HG02678 (cell line): Measurements from ENCODE around the gene VAPB.
"Not testable (repeated sequence)": the region's sequence is repeated elsewhere in the genome, so short reads cannot be mapped to it uniquely, and the experiment has no call there.

ENCODE experiments used
- ATAC-seq: cut with Tn5 transposase; IDR thresholded peaks from one replicate; pipeline ENCODE4 v1.9.1; 2021; ENCODE audit warnings: mild to moderate bottlenecking, moderate library complexity; ENCODE audit not compliant: unreplicated experiment

The VAPB gene

DNA sequence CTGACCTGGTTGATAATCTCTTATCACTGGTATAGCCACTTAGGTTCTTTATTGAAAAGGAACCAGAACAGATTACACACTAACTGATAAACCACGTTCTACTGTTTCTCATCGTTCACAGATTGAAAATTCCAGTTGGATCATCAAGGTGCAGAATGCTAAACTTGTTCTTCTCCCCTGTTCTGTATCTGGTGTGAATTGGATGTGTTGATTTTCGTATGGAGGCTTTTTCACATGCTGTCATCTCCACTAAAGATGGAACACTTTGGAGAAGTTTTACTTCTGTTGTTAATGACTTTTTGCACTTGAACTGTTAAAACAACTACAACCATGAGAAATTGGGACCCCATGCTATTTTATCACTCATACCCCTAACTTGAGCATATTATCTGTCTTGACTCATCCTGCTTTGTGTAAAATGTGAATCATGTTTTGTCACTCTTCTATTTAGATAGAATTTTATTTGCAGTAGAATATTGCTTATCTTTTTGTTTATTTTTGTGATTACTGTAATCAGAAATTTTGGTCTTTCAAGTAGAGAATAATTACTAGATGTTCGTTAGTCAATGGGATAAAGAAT is 17.5 kb downstream of the VAPB start:
- no peak for ATAC-seq

DNA sequence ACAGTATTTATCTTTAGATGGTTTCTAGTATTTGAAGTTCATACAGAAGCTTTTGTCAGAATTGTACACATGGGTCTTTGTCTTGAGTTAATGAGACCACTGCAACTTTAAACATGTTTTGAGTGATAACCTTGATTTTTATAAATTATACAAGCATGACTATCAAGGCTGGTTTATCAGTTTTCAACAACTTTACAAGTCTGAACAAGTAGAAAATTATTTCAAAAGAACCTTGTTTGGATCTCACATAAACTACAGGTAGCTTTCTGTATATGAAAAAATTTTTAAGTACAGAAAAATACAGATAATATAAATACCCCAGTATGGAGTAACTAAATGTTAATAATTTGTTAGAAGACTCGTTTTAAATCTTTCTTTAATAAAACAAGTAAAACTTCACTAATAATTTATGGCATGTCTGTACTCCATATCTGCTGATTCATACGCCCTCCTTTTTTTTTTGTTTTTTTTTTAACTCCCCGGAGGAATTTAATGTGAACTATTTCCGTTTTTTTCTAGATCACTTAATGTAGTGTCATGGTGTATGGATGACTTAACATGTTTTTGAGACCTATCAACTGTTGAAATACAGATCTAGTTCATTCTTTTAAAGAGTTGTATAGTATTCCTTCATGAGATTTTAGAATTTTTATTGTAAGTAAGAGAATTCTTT is 18.3 kb downstream of the VAPB start:
- ATAC-seq, result no peak

DNA sequence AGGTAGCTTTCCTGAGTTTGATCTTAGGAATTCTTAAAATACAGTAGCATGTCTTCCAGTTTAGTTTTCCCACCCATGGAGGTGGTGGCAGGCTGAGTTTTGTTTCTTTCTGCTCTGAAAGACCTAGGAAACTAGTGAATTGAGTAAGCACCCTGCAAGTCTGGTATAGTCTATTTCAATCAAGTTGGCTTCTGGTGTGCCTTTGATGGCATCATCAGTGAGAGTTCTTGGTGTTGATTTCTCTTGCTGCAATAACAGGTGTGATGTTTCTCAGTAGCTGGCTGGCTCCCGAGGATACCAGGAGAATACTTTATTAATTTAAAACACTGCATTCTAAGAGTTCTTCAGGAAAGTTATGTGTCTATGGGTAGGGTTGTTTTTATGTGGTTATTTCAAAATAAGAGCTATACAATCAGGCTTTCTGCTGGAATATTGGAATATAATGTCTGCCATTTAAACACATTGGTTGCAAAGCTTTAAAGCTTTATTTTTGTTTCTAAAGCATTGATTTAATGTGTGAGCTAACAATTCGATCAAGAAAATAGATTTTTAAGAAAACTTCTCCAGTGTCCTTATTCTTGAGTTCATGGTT is 19.0 kb downstream of the VAPB start:
- no peak for ATAC-seq

DNA sequence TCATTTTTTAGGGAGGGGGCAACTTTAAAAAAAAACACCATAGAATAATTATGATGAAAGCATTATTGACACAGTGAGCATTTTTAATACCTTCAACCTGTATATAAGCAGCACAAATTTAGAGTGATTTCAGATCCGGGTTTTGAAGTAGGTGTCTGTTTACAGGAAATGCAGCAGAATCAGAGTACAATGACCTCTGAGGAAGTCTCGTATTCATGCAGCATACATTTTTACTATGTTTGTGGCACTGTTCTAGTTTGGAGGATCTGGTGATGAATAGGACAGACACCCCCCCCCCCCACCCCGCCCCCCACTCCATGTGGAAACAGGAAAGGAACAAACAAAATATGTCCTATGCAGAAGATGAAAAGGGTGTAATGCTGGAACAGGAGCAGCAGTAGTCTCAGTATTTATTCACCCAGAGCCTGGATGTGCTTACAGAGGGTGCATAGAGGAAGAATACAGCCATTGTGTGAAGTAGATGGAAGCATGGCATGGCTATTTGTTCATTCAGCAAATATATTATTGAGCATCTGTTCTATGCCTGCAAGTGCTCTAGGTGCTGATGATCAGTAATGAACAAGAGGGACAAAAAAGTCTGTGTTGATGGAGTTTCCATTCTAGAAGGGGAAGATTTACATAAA is 19.7 kb downstream of the VAPB start:
- ATAC-seq, result no peak

DNA sequence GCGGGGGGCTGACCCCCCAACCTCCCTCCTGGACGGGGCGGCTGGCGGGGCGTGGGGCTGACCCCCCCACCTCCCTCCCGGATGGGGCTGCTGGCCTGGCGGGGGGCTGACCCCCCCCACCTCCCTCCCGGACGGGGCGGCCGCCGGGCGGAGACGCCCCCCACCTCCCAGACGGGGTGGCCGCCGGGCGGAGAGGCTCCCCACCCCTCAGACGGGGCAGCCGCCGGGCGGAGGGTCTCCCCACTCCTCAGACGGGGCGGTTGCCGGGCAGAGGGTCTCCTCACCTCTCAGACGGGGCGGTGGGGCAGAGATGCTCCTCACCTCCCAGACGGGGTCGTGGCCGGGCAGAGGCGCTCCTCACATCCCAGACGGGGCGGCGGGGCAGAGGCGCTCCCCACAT is 25.2 kb downstream of the VAPB start:
- not testable (repeated sequence) for ATAC-seq

DNA sequence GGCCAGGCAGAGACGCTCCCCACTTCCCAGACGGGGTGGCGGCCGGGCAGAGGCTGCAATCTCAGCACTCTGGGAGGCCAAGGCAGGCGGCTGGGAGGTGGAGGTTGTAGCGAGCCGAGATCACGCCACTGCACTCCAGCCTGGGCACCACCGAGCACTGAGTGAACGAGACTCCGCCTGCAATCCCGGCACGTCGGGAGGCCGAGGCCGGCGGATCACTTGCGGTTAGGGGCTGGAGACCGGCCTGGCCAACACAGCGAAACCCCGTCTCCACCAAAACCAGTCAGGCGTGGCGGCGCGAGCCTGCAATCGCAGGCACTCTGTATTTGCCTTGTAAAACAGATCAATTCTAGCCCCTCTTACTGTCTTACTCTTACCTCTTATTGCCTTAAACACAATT is 25.8 kb downstream of the VAPB start:
- not testable (repeated sequence) for ATAC-seq

DNA sequence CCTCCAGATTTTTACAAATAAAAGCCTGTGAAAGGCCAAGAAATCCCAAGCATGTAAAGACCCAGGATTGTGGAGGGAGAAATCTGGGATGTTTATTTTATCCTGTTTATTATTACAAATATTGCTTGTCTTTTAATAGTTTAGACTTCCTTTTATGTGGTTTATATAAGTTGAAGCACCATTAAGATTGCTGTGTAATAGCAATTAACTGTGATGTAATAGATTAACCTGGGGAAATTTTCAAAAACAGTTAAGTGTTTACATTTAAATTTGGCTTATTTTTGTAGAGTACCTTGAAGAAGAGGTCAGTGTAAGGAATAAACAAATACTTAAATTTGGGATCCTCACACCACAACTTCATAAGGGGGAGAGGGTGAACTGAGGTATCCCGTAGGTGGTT is 27.0 kb downstream of the VAPB start:
- no peak for ATAC-seq

DNA sequence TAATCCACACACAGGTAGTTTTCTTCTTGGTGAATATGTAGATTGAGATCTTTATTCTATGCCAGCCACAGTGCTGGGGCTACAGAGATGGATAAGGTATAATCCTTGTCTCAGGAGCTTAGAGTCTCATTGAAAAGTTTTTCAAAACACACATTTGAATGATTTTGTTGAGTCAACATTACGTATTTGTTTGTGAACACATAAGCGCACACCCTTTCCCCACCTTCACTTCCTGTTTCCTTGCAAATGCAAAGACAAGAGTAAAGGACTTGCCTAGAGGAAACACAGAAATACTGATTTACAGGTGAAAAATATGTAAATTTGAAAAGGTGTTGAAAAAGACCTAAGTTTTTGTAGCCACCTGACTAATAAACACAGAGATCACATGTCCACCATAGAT is 27.8 kb downstream of the VAPB start:
- ATAC-seq, result no peak

DNA sequence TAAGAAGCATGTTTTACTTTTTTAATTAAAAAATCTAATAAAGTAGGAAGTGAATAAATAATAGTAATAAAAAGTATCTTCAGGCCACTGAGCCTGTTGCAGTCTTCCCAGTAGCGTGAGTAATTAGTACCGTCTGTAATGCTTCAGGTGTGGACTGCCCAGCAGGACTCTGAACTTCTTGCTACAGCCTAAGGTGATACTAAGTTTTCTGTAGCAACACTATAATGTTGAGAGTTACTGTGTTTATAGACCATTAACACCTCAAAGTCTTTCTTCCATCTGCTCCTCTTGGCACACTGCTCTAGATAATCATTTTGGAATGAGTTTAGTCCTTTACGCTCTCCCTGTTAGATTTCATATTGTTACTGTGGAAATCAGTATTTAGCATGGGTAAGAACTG is 28.4 kb downstream of the VAPB start:
- ATAC-seq, result no peak

DNA sequence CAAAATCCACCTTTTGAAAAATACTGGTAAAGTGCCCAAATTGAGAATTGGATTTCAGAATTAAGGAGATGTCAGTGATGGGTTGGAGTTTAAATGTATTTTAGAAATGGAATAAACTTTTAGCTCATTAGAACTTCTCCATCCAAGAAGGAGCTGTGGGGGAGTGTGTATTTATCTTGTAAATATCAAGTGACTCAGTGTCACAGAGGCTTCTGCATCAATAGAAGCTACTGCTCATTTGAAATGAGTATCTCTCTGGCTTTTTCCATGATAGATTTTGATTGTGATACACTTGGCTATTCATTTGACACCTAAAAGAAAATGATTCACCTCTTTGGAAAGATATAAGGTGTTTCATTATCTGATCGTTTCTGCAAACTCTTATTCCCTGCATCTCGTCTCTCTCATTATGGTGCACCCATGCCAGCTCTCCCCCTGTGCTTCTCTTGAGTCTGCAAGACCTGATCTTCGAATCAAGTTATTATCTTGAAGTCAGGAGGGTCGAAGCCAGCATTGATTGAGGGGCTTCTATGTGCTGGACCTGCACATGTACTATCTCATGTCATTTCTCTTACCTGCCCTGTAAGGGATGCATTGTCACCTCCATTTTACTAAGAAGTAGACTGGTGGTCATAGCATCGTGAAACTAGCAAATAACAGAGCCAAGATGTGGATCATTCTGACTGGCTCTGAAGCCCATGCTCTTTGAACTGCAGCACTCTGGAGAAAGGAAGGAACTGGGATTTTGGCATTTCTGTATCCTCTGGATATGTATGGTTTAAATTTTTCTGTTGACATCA is 30.1 kb downstream of the VAPB start:
- ATAC-seq, result no peak

DNA sequence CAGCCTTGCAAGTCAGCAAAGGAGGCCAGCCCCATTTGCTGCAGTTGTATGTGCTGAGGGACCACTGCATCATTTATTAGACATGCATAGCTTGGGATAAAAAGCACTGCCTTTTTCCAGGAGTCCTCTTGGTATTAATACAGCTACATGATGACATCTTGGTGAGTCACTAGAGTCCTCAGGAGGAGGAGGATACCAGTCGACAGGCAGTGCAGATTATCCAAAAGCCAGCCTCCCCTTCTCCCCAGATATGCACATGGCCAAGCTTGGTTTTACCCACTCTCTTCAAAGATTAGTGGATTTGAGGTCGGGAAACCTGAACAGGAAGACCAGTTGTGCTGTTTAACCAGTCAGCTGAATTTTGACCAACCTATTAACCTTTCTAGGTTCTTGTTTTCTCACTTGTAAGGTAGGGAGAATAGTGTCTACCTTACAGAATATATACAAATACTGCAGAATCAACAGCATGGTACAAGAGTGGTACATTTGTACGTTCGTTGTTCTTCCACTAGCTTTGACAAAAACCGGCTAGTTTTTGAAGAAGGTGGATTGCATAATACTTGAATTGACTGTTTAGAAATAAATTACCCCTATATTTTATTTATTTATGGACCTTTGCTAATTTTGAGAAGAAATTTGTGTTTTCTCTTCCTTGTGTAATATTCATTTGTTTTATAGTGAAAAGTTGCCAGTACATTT is 31.9 kb downstream of the VAPB start:
- ATAC-seq, result no peak

DNA sequence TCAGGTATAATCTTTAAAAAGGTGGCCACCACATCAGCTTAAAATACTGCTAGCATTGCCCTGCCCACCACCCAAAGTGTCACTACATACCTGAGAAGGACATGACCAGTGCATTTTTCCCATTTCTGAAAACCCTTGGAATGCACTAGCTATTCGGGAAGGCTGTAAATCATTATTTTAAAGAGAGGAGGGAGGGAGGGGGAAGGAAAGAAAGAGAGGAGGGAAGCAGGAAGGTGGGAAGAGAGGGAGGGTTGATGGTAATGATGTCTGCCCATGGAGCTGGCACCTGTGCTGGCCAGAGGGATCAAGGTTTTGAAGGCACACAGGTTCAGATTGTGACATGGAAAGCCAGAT is 32.4 kb downstream of the VAPB start:
- ATAC-seq, result no peak

DNA sequence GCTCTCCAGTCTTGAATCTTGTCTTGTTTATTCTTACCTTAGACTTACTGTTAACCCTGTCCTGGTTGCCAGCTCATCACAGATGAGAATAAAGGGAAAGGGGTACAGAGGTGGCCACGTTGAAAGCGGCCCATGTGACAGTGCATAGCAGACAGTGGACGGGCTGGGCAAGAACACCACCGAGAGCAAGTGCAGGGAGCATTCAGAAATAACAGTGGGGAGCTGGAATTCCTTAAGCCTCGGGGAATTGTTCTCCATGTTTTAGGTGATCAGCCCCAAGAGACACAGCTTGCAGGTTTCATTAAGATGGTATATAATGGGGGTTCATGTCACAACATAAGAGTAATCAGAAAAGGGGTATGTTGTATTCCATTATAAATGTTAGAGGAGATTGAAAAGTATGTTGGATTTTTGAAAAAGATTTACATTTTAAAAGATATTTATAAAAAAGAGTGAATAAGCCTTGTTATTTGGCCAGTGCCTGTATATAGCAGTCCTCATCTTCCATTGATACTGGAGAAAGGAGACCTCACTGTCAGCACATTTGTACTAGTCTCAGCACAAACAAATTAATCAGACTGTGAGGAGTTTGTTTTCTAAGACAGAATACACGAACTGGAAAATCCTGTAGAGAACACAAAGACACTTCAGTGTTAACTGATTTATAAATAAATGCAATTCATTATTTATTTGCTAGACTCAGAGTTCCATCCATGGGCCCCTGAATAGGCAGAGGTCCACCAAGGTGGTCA is 35.4 kb downstream of the VAPB start:
- ATAC-seq, result no peak

DNA sequence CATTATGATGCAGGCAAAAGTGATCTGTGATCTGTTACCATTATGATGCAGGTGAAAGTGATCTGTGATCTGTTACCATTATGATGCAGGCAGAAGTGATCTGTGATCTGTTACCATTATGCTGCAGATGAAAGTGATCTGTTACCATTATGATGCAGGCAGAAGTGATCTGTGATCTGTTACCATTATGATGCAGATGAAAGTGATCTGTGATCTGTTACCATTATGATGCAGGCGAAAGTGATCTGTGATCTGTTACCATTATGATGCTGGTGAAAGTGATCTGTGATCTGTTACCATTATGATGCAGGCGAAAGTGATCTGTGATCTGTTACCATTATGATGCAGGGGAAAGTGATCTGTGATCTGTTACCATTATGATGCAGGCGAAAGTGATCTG is 38.5 kb downstream of the VAPB start:
- ATAC-seq, result not testable (repeated sequence)

DNA sequence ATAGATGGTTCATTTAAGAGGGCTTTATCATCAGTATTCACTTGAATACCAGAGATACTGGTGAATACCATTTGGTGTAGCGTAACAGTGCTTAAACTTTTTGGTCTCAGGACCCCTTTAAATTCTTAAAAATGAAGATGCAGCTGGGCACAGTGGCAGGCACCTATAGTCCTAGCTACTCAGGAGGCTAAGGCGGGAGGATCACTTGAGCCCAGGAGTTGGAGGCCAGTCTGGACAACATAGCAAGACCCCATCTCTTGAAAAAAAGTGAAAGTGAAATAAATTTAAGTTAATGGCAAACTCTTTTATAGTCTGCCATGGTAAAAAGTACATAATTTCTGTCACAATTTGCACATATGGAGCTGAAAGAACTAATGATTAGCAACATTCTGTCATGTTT is 39.3 kb downstream of the VAPB start:
- no peak for ATAC-seq

DNA sequence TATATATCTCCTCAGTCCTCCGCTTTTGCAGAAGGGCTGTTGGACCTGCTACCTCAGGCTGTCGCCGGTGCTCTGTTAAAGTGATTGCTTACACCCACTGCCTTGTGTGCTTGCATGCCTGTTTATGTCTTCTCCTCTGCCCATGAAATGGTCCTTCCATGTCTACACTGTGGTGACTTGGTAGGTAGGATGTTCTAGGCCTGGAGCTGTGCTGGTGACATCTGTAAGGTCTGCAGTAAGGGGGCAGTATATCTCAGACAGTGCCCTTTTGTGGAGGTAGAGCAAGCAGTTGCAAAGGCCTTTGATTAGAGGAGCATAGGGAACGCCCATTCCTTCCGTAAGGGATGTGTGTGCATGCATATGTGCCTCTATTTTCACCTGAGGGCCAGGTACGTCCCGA is 40.3 kb downstream of the VAPB start:
- no peak for ATAC-seq

DNA sequence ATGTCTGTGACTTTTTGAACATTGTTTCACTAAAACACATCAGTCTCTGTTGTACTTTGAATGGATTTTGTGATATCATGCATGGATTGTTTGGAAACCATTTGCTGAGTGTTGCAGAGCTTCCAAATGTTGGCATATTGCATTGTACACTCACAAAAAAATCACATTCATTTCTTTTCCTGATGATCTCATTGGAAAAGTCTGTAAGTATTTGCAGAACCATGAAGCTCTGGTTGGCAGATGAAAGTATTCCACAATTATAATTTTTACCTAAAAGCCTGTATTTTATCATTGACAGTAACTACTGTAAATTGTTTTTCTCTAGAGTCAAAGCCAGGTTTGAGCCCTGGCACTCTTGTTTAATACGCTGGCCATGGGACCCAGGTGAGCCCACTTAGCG is 42.1 kb downstream of the VAPB start:
- no peak for ATAC-seq

DNA sequence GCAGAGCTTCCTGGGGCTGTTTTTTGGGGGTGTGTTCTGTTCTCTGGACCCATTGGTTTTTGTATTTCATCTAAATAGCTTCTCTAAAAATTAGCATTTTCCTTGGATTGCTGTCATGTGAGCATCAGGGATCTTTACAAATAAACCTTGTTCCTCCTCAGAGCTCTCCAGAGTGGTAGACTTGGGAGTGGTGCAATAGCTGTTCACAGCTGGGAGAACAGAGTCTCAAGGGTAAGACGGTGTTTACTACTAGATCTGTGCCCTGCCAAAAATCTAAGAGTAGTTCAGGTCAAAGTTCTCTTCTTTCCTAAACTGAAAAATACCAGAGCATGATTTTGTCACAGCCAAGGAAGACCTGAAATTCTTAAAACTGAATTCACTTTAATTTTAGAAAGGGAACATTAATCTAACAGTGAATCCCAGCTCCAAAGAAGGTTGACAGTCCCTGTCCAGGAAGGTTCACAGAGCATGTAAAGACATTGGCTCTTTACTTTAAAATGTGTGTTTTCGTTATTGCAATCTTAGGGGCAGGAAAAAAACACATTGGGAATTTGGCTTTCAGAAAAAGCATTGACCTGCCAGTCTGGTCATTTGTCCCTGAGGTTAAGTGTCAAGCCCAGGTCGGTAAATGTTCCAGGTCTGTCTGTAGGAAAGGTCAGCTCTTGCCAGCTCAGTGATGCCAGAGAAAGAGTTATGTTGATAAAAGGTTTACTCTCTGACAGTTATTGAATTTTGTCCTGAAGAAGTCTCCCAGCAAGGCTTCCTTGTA is 43.3 kb downstream of the VAPB start:
- ATAC-seq, result no peak

DNA sequence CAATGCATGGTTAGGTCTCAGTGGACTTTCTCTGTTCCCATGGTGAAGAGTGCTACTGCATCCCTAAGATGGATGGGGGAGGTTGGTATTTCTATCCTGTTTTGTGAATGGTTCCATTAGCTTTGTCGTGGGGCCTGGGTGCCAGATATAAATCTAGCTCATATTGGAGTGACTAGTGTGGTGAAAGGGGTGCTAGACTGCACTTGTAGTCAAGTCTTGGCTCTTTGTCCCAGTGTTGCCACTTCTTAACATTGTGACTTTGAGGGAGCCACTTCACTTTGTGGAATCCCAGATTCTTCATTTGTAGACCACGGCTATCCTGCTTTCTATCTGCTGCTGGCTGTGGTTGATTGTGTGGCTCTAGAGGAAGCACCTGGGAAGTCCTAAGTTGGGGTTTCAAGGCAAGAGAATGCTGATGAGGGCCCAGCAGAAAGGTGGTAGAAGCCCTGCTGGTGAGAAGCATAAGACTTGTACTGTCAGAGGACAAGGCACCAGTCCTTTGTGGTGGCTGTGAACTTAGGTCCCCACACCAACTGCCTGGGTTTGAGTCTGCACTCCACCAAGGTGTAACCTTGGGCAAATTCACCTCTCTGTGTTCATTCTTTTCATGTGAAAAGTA is 44.1 kb downstream of the VAPB start:
- ATAC-seq, result no peak
